SK-N-MC (cell line): ENCODE data around the gene TBC1D22A.

Source experiments
- EZH2 ChIP-seq: fragments of 200-600 bp; sonication (generic); IDR thresholded peaks from one replicate; pipeline ENCODE4 v1.6.1; 2017; ENCODE audit warnings: antibody characterized with exemption
- POLR2AphosphoS5 ChIP-seq: IDR thresholded peaks from 2 replicates; pipeline ENCODE4 v1.6.1; 2012; ENCODE audit warnings: mild to moderate bottlenecking, low read depth, low read length, borderline replicate concordance

DNA sequence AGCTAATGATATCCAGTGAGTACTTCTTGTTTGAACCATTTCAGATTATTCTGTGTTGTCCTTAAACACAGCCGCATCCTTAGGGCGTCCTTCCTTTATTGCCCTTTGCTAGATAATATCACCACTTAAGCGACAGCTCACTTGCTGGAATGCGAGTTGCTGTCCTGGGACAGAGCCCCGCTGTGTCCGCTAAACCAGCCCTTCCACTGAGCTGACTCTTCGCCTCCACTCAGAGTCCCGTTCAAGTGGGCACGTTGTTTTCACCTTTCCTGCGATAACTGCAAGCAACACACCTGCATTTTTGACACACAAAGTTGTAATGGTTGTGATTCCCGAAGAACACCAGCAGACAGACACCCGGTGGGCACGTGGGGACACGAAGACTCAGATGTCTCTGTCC, 140.0 kb downstream of the TBC1D22A start:
- TF ChIP-seq EZH2 (no peak), POLR2AphosphoS5 (no peak)
